AG04449 (cell line): Measurements from ENCODE around the gene GUCY2D.

Source experiments
- CTCF ChIA-PET: fragments of 350-600 bp; formaldehyde crosslinking; extraction: SDS; loops from one replicate; lab custom pipeline; 2021; ENCODE audit warnings: antibody characterized with exemption; lab: Yijun Ruan, JAX
- POLR2A ChIA-PET: fragments of 400-600, 350-600 bp; formaldehyde crosslinking; extraction: SDS; loops from one replicate; lab custom pipeline; 2020; ENCODE audit warnings: antibody characterized with exemption, inconsistent platforms; lab: Yijun Ruan, JAX
- DNase-seq: peaks from one replicate; pipeline ENCODE4 v3.0.0-alpha.2; 2010; ENCODE audit warnings: low read depth, low spot score
- H3K4me3 ChIP-seq: 2 replicates; pipeline ENCODE4 v1.5.1; 2011; ENCODE audit warnings: low read depth, mild to moderate bottlenecking, control low read depth, low read length
- CTCF ChIP-seq: IDR thresholded peaks from one replicate; pipeline ENCODE4 v1.5.1; 2011; ENCODE audit warnings: mild to moderate bottlenecking, moderate library complexity, low read length, control low read depth, inconsistent platforms; ENCODE audit not compliant: insufficient read depth; ENCODE audit errors: missing control alignments

GUCY2D gene

GRCh38 chr17:8012996-8013640 is 10.7 kb downstream of the GUCY2D start:
- no peak for TF ChIP-seq CTCF
- H3K4me3 ChIP-seq, result no peak overlapping the region
- no peak for DNase-seq
- POLR2A ChIA-PET, result no interaction called here
- CTCF ChIA-PET, result interaction anchor here (1.1 to 5.6 kb wide), 5 partner anchors 8 to 44 kb away, joined by 3 to 34 read pairs (median 4); no protein-coding TSS in a partner anchor

- H3K4me3 ChIP-seq, result no peak overlapping the region
- no peak for TF ChIP-seq CTCF
- ChIA-PET POLR2A (no interaction called here), CTCF (interaction anchor here (0.6 to 5.6 kb wide), 5 partner anchors 9 to 267 kb away, joined by 3 to 34 read pairs (median 3); no protein-coding TSS in a partner anchor)
- no peak for DNase-seq
Measured at GRCh38 chr17:8013731-8014557, 11.5 kb downstream of the GUCY2D start.

- H3K4me3 ChIP-seq, result no peak overlapping the region
- POLR2A ChIA-PET, result no interaction called here
- CTCF ChIA-PET, result interaction anchor here (0.6 to 1.9 kb wide), 4 partner anchors 9 to 268 kb away, joined by 3 to 4 read pairs (median 4); no protein-coding TSS in a partner anchor
- TF ChIP-seq CTCF, result no peak
- DNase-seq, result no peak
Measured at GRCh38 chr17:8014558-8014850, 12.1 kb downstream of the GUCY2D start.

- ChIA-PET CTCF (interaction anchor here (0.6 to 5.1 kb wide), 7 partner anchors 9 to 87 kb away, joined by 3 to 33 read pairs (median 3); no protein-coding TSS in a partner anchor), POLR2A (no interaction called here)
- H3K4me3 ChIP-seq, result no peak overlapping the region
Measured at GRCh38 chr17:8015236-8015956, 13.0 kb downstream of the GUCY2D start.

GRCh38 chr17:8015957-8016631 is 13.7 kb downstream of the GUCY2D start:
- no peak for TF ChIP-seq CTCF
- H3K4me3 ChIP-seq, result peak overlapping the region; percentile 8; the same call in 1 of the 2 replicates
- CTCF ChIA-PET, result interaction anchor here (0.6 to 5.1 kb wide), 8 partner anchors 8 to 78 kb away, joined by 3 to 33 read pairs (median 4); no protein-coding TSS in a partner anchor
- POLR2A ChIA-PET, result no interaction called here
- no peak for DNase-seq

More at GRCh38 chr17:8015236-8015956, 13.0 kb downstream of the GUCY2D start:
- TF ChIP-seq CTCF, result no peak
- DNase-seq, result no peak
